Activated CD4-positive, alpha-beta T cell treated with anti-CD3 and anti-CD28 coated beads, Interleukin-2, amount 50 U/mL, for 16 hours (primary cell): ENCODE data around the gene FAM76A.
"Not testable (repeated sequence)": the region's sequence is repeated elsewhere in the genome, so short reads cannot be mapped to it uniquely, and the experiment has no call there.

Experiments
- DNase-seq: peaks from one replicate; pipeline ENCODE4 v3.0.0-alpha.2; 2020

FAM76A gene

DNA sequence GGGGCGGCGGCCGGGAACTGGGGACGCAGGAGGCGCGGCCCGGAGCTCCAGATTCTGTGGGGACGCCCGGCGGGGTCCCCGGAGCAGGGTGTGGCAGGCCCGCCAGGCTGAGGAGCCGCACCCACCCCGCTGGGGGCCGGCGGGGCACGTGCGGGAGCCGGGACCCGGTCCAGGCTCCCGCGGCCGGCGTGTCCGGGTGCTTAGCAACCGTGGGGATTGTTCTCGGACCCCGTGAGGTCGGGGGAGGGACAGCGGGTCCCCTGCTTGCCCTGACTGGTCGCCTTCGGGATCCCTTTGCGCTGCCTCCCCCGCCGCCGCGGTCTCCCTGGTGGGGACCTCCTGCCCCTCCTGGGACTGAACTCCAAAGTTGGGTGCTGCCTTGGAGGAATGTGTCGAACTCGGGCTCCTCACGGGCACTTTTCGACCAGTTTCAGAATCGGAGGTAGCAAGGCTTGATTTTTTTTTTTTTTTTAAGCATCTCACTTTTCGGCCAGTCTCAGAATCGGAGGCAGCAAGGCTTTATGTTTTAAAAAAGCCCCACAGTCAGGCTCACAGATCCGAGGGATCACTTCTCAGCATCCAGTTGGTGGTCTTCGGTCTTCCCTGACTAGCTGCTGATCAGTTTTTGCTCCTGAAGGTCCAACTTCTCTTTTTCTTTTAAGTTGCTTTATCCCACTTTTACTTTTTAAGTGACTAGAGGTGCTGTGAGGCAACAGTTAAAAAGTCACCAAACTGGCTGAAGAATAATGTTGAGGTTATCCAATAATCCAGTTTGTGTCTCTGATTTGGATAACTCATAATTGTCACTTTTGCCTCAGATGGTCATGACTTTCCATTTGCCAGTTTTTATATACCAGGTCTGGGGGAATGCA, 648 bp downstream of the FAM76A start:
- DNase-seq, result peak; percentile 46

DNA sequence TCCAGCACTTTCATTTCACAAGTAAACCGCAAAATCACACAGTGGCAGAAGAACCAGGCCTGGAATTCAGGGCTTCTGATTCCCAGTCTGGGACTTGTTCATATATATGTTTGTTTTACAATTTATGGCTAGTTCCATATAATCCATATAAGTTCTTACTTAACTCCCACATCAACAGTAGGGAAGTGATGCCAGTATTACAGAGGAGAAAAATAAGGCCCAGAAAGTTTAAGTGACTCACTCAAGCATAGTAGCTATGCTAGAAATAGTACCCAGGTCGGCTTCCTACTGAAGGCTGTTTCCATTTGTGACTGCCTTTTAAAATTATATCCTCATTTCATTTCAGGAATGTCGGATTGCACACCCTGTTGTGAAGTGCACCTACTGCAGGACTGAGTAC, 1.4 kb downstream of the FAM76A start:
- no peak for DNase-seq

DNA sequence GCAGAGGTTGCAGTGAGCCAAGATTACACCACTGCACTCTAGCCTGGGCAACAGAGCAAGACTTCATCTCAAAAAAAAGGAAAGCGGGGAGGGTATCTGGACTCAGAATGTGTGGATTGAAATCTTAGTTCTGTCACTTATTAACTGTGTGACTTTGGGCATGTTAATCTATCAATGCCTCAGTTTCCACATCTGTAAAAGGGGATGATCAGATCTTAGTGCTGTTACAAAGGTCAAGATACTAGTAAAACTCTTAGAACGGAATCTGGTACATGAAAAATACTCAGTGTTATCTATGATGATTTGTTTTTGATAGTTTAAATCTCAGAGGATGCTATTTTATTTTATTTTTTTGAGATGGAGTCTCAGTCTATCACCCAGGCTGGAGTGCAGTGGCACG, 10.5 kb downstream of the FAM76A start:
- DNase-seq, result no peak

DNA sequence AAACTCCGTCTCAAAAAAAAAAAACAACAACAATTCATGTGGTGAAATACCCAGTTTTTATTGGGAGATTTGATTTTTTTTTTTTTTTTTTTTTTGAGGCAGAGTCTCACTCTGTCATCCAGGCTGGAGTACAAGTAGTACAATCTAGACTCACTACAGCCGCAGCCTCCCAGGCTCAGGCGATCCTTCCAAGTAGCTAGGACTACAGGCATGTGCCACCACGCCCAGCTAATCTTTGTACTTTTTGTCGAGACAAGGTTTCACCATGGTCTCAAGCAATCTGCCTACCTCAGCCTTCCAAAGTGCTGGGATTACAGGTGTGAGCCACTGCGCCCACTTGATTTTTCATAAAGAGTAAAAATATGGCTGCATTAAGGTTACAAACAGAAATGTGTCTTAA, 15.4 kb downstream of the FAM76A start:
- no peak for DNase-seq

DNA sequence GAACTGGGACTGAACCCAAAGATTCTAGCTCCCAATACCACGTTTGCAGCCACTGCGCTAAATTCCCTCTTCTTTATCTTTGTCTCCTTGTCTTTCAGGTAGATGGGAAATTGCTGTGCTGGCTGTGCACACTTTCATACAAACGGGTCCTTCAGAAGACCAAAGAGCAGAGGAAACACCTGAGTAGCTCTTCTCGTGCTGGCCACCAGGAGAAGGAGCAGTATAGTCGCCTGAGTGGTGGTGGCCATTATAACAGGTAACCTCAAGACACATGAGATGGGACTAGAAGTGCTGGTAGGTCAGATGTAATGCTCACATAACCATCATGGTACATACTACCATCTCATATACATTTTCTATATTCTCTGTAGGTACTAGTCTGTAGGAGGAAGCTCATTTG, 18.8 kb downstream of the FAM76A start:
- DNase-seq, result no peak

DNA sequence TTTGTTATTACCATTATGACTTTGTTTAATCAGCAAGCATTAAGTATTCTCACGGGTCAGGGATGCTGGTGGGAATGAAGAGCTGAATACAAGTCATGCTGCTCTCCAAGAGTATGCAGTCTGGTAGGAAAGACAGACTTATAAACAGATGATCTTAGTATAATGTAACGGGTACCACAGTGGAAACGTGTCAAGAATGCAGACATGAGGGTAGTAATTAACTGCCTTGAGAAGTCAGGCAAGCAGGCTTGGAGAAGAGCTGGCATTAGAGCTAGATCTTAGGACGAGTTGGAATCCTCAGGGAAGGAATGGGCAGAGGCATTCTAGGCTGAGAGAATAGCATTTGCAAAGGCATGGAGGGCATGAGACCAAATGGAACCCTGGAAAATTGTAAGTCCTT, 19.7 kb downstream of the FAM76A start:
- no peak for DNase-seq

DNA sequence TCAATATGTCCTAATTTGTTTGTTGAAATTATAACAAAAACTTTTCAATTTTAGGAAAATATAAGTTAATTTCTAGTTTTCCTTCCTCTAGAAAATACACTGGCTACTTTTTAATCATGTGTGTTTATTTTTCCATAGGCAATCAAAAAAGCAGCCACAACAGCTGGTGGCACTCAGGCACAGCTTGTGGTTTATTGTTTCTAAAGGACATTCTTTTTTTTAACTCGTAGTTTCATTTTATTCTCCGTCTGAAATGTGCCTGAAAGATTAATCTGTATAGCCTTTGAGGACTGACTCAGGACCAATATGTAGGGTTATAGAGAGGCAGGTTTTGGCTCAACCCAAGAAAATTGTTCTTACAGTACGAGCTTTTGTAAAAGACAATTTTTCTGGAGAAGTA, 26.6 kb downstream of the FAM76A start:
- DNase-seq, result no peak

DNA sequence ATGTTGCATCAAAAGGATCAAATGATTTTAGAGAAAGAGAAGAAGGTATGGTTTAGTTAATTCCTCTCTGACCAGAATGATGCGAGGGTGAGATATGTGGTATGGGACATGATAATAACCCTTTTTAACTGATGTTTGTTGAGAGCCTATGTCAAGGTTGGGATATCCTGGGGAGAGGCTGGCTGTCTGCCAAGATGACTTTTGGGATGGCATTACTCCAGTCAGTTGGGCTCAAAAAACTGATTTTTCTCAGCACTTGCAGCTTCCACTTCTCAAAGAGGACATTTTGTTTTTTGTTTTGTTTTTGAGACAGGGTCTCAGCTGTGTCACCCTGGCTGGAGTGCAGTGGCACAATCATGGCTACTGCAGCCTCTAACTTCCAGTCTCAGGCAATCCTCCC, 29.5 kb downstream of the FAM76A start:
- DNase-seq, result no peak

DNA sequence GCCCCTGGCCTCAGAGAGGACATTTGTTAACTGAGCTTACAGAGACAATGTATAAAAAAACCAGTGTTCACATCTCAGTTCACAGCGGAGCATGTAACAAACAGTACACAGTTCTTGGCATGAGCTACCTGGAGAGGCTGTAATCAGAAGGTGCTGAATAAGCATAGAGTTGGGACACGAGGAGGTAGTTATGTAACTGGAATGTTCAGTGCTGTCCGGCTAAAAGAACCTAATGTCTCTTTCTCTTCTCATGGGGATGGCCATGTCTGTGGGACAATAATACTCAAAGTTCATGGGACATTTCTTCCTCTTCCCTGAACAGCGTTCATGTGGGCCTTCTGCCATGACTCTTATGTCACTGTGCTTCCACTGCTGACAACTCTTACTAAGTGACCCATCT, 30.1 kb downstream of the FAM76A start:
- DNase-seq, result no peak

DNA sequence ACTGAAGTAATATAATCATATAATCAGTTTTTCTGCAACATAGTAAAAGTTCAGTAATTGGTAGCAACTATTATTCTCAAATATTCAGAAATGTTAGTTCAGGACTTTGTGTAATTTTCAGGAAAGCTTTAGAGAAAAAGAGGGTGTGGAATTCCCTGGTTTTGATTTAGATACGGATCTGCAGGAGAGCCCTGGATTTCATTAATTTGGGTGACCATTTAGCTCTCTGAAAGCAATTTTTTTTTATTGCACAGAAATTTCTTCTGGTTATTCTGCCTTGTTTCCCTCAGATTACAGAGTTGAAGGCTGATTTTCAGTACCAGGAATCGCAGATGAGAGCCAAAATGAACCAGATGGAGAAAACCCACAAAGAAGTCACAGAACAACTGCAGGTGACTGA, 33.5 kb downstream of the FAM76A start:
- no peak for DNase-seq

DNA sequence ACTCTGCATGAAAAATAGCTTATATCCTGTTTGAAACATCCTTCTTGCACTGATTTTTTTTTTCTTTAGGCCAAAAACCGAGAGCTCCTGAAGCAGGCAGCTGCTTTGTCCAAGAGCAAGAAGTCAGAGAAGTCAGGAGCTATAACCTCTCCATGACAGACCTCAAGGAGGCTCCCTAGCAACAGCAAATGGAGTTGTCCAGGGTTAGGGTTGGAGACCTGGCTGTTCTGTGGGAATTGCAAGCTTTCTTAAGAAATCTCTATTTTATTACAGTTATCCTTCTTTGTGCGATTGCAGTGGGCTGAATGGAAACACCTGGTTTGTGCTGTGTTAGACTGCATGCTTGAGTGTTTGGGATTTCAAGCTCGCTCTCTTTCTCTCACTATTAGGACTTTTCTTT, 34.7 kb downstream of the FAM76A start:
- no peak for DNase-seq

DNA sequence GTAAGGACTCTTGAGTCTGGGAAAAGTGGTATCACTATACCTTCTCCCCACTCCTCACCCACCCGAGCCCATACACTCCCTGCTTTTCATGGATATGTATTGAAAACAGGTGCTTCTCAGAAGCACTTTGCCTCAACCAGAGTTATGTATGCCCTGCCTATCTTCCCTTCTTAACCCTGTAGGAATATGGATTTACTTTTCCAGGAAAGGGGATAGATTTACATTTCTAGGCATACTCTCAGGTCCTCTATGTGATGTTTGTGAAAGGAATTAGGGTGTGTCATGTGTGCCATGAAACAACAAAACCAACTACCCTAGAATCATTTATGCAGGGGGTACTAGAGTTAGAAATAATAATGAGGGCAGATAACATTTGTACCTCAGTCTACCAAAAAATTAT, 36.3 kb downstream of the FAM76A start:
- no peak for DNase-seq

DNA sequence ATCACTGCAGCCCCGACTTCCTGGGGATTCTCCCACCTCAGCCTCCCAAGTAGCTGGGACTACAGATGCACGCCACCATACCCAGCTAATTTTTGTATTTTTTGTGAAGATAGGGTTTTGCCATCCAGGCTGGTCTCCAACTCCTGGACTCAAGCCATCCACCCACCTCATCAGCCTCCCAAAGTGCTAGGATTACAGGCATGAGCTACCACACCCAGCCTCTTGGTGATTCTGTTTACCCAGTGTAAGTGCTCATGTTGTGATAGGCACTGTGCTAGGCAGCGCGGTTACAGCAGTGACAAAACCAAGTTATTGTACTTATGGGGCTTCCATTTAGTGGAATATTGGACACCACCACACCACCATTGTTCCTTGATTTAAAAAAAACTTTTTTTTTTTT, 37.6 kb downstream of the FAM76A start:
- no peak for DNase-seq

DNA sequence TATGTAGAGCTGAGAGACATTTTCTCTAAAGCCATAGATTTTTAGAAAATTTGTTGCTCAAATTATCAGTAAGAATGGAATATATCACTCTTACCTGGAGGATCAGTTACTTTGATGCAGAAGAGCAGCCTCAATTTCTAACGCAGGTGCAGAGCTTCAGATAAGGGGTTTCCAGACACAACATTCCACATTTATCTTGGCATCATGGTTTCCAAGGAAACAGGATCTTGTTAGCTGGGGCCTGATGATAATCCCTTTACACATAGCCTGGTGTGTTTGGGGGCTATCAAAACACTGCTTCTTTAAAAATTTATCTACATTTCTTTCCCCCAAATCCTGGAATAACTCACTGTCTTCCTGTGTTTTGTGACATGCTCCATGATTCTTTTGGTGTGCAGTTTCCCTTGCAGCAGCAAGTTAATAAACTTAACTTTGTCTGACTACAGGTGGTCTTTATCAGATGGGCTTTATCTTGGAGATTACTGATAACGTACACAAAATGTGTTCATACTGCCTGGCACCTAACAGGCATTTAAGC, 44.6 kb downstream of the FAM76A start:
- no peak for DNase-seq

DNA sequence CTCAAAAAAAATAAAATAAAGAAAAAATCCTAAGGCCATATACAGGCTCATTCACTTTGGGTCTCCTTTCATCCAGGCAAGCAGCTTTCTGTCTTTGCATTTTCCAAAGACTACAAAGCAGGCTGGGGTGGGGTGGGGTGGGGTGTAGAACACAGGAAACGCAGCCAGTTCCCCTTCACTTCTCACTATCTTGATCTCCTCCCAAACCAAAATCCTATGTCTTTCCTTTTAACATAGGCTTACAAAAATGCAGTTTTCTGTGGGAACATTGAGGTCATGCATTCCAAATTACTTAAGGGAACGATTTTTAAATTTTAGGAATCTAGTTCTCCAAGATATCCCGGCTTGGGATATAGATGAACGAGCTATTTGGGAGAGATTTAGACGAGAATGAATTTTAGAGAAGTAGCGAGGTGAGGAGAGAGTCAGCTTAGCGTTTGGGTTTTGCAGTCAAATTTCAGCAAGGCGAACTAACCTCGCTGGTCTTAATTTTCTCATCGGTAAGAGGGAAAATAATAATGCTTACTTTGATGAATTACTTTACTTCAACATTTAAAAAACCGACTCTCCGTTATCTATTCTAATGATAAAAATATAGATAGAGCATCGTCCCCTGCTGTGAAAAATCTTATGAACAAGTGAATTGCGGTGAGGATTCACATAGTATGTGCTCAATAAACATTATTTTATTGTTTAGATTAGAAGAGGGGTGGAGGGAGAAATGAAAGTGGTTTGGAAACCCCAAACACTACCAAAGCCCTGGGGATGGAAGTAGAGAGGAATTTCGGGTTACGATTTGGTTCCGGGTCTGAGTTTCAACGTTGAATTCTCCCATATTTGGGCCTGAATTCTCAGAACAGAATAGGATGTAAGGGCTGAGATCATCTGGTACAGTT, 46.5 kb downstream of the FAM76A start:
- DNase-seq, result no peak

DNA sequence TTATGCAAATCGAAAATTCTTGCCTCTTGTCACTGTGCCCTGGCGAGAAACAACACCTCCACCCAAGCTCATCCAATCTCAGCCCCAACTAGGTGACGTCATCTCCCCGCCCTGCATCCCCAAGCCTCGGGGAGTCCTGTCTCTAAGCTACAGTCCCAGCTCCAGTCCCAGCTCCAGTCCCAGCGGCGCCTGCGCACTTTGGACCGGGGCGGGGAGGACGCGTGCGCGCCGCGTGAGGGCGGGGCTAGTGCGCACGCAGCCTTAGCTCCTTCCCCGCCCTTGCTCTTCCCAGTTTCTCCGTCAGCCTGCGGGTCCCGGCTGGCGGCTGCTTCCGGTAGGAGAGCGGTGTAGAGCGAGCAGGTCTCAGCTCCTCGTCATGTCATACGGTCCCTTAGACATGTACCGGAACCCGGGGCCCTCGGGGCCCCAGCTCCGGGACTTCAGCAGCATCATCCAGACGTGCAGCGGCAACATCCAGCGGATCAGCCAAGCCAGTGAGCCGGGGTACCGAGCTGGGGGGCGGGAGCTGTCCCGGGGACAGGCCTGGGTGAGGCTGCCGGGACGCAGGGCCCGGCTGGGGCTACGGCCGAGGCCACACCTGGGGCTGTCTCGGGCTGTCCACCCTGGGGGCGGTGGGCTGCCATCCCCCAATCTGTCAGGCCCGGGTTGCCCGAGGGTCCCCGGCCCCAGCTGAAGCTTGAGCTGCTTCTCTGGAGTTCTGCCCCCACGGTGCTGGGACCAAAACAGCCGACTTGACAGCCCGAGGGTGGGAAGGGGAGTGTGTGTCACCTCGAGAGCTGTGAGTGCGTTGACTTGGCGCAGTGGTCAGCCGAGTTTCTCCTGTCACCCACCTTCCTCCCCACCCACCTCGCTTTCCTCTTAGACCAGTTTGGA, 47.4 kb downstream of the FAM76A start, which contains the start of gene STX12:
STX12 (plus strand) TSS at position 288 of the 894 bp plus-strand sequence; CDS start at position 377, 89 bp downstream.
- DNase-seq, result peak; percentile 100

DNA sequence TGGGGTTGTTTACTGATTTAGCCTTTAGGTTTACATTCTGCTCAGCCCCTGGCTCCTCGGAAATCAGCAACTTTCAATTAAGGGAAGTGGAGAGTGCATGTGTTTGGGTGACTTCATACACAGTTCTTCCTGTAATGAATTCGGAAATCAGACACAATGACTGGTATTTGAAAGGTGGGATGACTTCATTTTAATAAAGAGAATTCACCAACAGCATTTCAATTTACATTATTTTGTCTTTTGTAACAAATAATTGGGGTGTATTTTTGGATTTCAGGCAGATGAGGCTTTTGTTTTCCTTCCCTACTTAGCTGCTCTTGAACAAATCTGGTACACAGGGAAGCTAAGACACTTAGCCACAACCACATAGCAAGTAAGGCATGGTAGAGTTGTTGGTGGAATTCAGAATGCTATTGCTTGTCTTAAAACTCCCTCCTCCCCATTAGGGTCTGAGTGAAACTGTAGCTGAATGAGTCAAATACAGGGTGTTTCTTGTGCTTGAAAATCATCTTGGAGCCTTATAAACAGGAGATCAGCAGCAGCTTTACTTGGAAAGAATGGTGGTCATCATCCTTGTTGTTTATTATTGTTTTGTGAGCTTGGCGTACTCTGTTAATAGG, 48.2 kb downstream of the FAM76A start:
- peak; percentile 46 for DNase-seq

DNA sequence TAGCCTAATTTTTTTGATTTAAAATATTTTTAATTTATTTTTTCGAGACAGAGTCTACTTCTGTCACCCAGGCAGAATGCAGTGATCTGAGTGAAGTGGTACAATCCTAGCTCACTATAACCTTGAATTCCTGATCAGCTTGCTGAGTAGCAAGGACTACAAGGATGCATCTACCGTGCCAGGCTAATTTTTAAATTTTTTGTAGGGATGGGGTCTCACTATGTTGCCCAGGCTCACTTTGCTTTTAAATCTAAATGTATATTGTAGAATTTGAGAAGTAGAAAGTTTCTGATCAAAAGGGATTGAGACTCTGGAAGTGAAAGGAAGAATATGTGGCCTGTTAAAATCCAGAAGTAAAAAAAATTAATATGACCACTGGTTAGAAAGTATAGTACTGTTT, 48.9 kb downstream of the FAM76A start:
- no peak for DNase-seq

DNA sequence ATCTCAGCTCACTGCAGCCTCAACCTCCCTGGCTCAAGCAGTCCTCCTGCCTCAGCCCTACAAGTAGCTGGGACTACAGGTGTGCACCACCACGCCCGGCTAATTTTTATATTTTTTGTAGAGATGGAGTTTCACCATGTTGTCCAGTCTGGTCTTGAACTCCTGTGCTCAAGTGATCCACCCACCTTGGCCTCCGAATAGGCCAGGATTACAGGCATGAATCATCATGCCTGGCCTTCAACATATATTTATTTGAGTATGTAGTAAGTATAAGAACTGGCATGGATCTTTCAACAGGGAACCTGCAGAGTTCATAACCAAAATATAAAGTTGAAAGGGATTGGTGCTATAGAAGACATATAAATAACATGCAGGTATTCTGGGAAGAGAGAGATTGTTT, 49.6 kb downstream of the FAM76A start:
- DNase-seq, result not testable (repeated sequence)

DNA sequence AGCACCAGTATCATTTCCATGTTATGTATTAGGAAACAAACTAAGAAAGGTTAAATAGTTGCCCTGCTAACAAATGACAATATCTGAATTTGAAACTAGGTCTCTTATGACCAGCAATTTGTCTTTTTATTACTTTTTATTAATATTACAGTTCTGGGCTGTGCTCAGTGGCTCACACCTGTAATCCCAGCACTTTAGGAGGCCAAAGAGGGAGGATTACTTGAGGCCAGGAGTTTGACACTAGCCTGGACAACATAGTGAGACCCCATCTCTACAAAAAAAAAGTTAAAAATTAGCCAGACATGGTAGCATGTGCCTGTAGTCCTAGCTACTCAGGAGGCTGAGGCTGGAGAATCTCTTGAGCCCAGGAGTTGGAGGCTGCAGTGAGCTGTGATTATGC, 50.5 kb downstream of the FAM76A start:
- not testable (repeated sequence) for DNase-seq

DNA sequence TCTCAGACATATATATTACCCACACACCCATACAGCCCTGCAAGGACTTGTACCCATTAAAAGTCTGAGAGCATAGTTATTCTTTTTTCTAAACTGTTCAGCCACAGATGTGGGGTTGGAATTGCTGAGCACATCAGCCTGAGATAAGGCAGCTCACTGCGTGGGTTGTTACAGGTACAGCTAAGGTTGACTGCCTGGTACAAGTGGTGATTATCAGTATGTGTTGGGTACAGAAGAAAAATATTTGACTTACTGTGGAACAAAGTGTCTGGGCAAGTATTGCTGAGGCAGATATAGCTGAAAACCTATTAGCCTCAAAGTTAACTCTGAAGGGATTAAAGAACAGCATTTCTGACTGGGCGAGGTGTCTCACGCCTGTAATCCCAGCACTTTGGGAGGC, 52.3 kb downstream of the FAM76A start:
- no peak for DNase-seq

DNA sequence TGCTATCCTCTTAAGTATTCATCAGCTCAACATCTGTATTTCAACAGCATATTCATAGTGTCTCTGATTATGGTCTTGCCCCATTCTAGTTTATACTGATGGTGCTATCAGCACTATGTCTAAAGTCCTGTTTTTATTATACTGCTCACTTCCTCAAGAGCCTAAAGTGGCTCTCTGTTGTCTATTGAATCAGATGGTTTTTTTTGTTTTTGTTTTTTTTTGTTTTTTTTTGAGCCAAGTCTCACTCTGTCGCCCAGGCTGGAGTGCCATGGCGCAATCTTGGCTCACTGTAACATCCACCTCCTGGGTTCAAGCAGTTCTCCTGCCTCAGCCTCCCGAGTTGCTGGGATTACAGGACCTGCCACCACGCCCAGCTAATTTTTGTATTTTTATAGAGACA, 53.4 kb downstream of the FAM76A start:
- no peak for DNase-seq
